Osteoblast (primary cell): ENCODE measurements around the gene GPATCH1. TPM values are rescaled to one million over a fixed set of nuclear protein-coding genes. Genes with fewer than 3 reads are reported as not detected.
A peak's percentile ranks its signal among the peaks of the same experiment; 100 is the strongest.
"Not testable (repeated sequence)": the region's sequence is repeated elsewhere in the genome, so short reads cannot be mapped to it uniquely, and the experiment has no call there.

ENCODE experiments used
- DNase-seq: peaks from one replicate; pipeline ENCODE4 v3.0.0; 2011; ENCODE audit warnings: low spot score, mixed read lengths; ENCODE audit not compliant: insufficient read length; ENCODE audit errors: missing footprints
- H2AFZ ChIP-seq: 2 replicates; pipeline ENCODE4 v1.6.0; 2011; ENCODE audit warnings: mild to moderate bottlenecking, low read length
- H3K27ac ChIP-seq: 2 replicates; pipeline ENCODE4 v1.5.1; 2011; ENCODE audit warnings: mild to moderate bottlenecking, low read depth, low read length, moderate library complexity
- H3K27me3 ChIP-seq: 2 replicates; pipeline ENCODE4 v1.6.0; 2012; ENCODE audit warnings: mild to moderate bottlenecking, control low read depth, inconsistent platforms, low read length, moderate library complexity; ENCODE audit not compliant: insufficient read depth
- H3K36me3 ChIP-seq: 2 replicates; pipeline ENCODE4 v1.5.1; 2011; ENCODE audit warnings: mild to moderate bottlenecking, low read length, control low read depth, moderate library complexity; ENCODE audit not compliant: insufficient read depth
- H3K4me1 ChIP-seq: 2 replicates; pipeline ENCODE4 v1.5.1; 2011; ENCODE audit warnings: mild to moderate bottlenecking, low read length, control low read depth, moderate library complexity; ENCODE audit not compliant: insufficient read depth
- H3K4me2 ChIP-seq: 2 replicates; pipeline ENCODE4 v1.6.0; 2011; ENCODE audit warnings: mild to moderate bottlenecking, low read length; ENCODE audit not compliant: insufficient read depth
- H3K4me3 ChIP-seq: fragments of 200-600 bp; sonication (generic); 3 replicates; pipeline ENCODE4 v1.5.1; 2012; ENCODE audit warnings: mild to moderate bottlenecking, low read length, inconsistent platforms; ENCODE audit not compliant: insufficient read depth
- H3K79me2 ChIP-seq: 2 replicates; pipeline ENCODE4 v1.6.0; 2012; ENCODE audit warnings: mild to moderate bottlenecking, low read length, control low read depth, inconsistent platforms; ENCODE audit not compliant: insufficient read depth
- H3K9me3 ChIP-seq: 2 replicates; pipeline ENCODE4 v1.5.1; 2011; ENCODE audit warnings: low read depth, low read length, control low read depth
- H4K20me1 ChIP-seq: 2 replicates; pipeline ENCODE4 v1.6.0; 2012; ENCODE audit warnings: mild to moderate bottlenecking, low read length, control low read depth; ENCODE audit not compliant: insufficient read depth
- total RNA-seq: library from RNA; depleted of rRNA; stranded (reverse); fragments of >200 nt; gene quantifications from 2 replicates; pipeline ENCODE4 v1.2.3, GENCODE V29; 2012
- TF ChIP-seq, protein P1 (sequence below): IDR thresholded peaks from 2 replicates; pipeline ENCODE4 v1.5.1; 2011; ENCODE audit warnings: mild to moderate bottlenecking, low read depth, low read length, moderate library complexity; ENCODE audit errors: extremely low read depth

GPATCH1 gene
- total RNA-seq, 1 donor = 6.2 TPM

DNA sequence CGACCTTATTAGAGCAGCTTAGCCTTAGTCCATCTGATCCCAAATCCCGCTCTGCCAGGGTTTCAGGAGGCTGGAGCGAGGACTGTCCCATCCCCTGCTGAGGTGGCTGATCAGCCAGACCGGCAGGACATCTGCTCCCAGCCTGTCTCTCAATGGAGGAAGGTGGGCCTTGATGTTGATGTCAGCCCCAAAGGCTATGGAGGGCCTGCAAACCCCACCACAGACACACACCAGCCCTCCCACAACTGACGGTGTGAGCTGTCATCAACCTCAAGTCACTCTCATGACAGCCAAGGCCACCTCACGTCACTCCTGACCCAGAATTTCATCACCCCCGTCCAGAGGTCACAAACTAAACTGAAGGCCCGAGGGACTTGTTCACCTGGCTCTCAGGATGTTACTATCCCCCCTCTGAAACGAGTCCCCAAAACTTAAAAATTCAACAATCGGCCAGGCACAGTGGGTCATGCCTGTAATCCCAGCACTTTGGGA is 41.8 kb upstream of the GPATCH1 start:
- Histone ChIP-seq H2AFZ (no peak overlapping the region), H3K36me3 (no peaks in the 10 kb centered on the region), H3K27ac (no peak overlapping the region), H3K4me1 (no peaks in the 10 kb centered on the region), H3K4me2 (no peak overlapping the region), H3K4me3 (no peak overlapping the region), H3K79me2 (no peaks in the 10 kb centered on the region), H3K27me3 (no peaks in the 10 kb centered on the region), H3K9me3 (no peaks in the 10 kb centered on the region), H4K20me1 (no peaks in the 10 kb centered on the region)
- TF ChIP-seq, protein P1, sequence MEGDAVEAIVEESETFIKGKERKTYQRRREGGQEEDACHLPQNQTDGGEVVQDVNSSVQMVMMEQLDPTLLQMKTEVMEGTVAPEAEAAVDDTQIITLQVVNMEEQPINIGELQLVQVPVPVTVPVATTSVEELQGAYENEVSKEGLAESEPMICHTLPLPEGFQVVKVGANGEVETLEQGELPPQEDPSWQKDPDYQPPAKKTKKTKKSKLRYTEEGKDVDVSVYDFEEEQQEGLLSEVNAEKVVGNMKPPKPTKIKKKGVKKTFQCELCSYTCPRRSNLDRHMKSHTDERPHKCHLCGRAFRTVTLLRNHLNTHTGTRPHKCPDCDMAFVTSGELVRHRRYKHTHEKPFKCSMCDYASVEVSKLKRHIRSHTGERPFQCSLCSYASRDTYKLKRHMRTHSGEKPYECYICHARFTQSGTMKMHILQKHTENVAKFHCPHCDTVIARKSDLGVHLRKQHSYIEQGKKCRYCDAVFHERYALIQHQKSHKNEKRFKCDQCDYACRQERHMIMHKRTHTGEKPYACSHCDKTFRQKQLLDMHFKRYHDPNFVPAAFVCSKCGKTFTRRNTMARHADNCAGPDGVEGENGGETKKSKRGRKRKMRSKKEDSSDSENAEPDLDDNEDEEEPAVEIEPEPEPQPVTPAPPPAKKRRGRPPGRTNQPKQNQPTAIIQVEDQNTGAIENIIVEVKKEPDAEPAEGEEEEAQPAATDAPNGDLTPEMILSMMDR = no peak
- no peak for DNase-seq

DNA sequence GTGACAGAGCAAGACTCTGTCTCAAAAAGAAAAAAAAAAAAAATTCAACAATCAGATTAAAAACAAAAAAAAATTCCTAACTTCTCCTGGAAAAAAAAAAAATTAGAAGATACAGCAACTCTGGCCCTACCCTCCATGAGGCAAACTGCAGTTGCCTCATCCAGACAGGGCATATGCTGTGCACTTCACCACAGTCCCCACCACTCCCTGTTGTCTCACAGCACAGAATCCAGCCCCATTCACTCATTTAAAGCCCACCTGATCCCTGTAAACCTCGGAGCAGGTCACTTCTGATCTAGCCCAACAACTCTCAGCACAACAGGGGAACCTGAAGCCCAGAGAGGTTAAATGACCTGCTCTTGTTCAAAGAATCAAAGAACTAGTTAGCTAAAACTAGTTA is 41.2 kb upstream of the GPATCH1 start:
- Histone ChIP-seq H2AFZ (no peak overlapping the region), H3K79me2 (no peaks in the 10 kb centered on the region), H3K9me3 (no peaks in the 10 kb centered on the region), H3K4me3 (no peak overlapping the region), H3K4me2 (no peak overlapping the region), H3K36me3 (no peaks in the 10 kb centered on the region), H3K27me3 (no peaks in the 10 kb centered on the region), H3K27ac (no peak overlapping the region), H3K4me1 (no peaks in the 10 kb centered on the region), H4K20me1 (no peaks in the 10 kb centered on the region)
- TF ChIP-seq, protein P1 = no peak
- no peak for DNase-seq

DNA sequence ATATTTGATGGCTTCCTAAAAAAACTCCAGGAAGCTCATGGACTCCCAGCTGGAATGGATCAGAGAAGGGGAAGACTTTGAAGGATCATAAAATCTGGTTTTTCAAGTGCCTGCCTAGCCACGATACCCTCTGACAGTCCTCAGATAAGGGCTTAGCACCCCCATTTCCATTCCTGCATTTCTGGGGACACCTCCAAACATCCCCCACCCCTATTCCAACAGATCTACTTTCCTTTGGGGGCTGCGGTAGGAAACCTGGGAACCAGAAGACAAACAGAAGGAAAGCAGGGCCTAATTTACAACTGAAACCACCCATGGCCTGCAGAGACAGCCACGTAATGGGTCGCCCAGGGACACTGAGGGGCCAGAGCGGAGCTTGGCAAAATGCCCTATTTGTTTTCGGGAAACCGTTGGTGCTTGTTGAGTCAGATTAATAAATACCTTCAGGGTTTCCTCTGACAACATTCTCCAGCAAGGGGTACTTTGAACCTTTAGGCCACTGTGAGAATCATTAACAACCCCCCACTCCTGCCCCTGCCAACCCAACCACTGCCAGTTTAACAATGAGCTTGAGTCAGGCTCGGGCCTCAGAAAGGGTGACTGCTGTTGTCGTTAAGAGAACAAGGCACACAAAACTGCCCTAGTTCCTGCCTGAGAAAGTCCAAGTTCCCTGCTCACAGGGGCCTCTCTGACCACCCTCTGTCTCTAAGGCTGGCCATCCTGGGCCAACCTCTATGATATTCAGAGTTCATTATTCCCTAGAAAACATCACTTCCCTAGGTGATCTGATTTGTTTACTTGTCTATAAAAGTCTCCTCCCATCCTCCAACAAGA is 39.8 kb upstream of the GPATCH1 start:
- Histone ChIP-seq H2AFZ (peak overlapping the region; percentile 33), H3K27ac (no peak overlapping the region), H3K27me3 (no peaks in the 10 kb centered on the region), H3K4me2 (no peak overlapping the region), H4K20me1 (no peaks in the 10 kb centered on the region), H3K9me3 (no peaks in the 10 kb centered on the region), H3K4me1 (no peaks in the 10 kb centered on the region), H3K4me3 (no peak overlapping the region), H3K36me3 (no peaks in the 10 kb centered on the region), H3K79me2 (no peaks in the 10 kb centered on the region)
- peak; percentile 43 for DNase-seq
- TF ChIP-seq, protein P1 = no peak

DNA sequence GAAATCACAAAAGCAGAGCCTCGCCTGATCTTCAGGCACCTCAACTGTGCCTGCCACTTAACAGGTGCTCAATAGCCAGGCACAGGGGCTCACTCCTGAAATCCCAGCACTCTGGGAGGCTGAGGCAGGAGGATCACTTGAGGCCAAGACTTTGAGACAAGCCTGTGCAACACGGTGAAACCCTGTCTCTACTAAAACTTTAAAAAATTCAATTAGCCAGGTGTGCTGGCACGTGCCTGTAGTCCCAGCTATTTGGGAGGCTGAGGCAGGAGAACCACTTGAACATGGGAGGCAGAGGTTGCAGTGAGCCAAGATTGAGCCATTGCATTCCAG is 39.2 kb upstream of the GPATCH1 start:
- H2AFZ ChIP-seq, H3K4me3 ChIP-seq, H3K9me3 ChIP-seq, H3K4me2 ChIP-seq, H3K27me3 ChIP-seq, DNase-seq, H3K4me1 ChIP-seq, H3K36me3 ChIP-seq, H3K27ac ChIP-seq, H4K20me1 ChIP-seq, H3K79me2 ChIP-seq: not testable (repeated sequence)
